HepG2 (cell line): Measurements from ENCODE around the gene GHRL. TPM values are rescaled to one million over a fixed set of nuclear protein-coding genes. Genes with fewer than 3 reads are reported as not detected.

ENCODE experiments used
- GATAD2A ChIP-seq: IDR thresholded peaks from 2 replicates; pipeline ENCODE4 v1.6.1; 2016
- SKI ChIP-seq: fragments of 450-650 bp; IDR thresholded peaks from one replicate; pipeline ENCODE4 v1.6.1; 2018; ENCODE audit warnings: mild to moderate bottlenecking; ENCODE audit not compliant: partially characterized antibody
- SMAD1 ChIP-seq: sonication (generic); formaldehyde crosslinking; IDR thresholded peaks from 2 replicates; pipeline ENCODE4 v1.4.0; 2020; ENCODE audit warnings: missing genetic modification reagents, low read depth, mild to moderate bottlenecking, borderline replicate concordance
- SP1 ChIP-seq, 2 experiments: fragments of 450-650 bp in 1 of 2; sonication (generic) in 1 of 2; formaldehyde crosslinking in 1 of 2; IDR thresholded peaks; 2 replicates each; pipeline versions ENCODE4 v1.4.0 to v1.6.1; 2016 to 2020; ENCODE audit warnings: missing genetic modification reagents in 1 of 2
- TCF7L2 ChIP-seq: IDR thresholded peaks from 2 replicates; pipeline ENCODE4 v1.6.1; 2011; ENCODE audit warnings: mild to moderate bottlenecking, low read depth, low read length, moderate library complexity
- THAP11 ChIP-seq: IDR thresholded peaks from 2 replicates; pipeline ENCODE4 v1.6.1; 2016; ENCODE audit warnings: missing biosample characterization, missing genetic modification reagents
- YY1 ChIP-seq: IDR thresholded peaks from 2 replicates; pipeline ENCODE4 v1.6.1; 2011; ENCODE audit warnings: low read length, low read depth, moderate library complexity, mild to moderate bottlenecking; ENCODE audit not compliant: insufficient read depth, insufficient replicate concordance
- ZFX ChIP-seq: sonication (generic); formaldehyde crosslinking; IDR thresholded peaks from 2 replicates; pipeline ENCODE4 v1.4.0; 2020; ENCODE audit warnings: mild to moderate bottlenecking, low read depth, missing genetic modification reagents, moderate library complexity
- ZNF574 ChIP-seq: sonication (generic); formaldehyde crosslinking; IDR thresholded peaks from 2 replicates; pipeline ENCODE4 v1.4.0; 2020; ENCODE audit warnings: missing genetic modification reagents
- ZNF614 ChIP-seq: IDR thresholded peaks from 2 replicates; pipeline ENCODE4 v1.6.1; 2018; ENCODE audit warnings: missing biosample characterization, missing genetic modification reagents, inconsistent platforms, borderline replicate concordance
- ZNF850 ChIP-seq: sonication (generic); formaldehyde crosslinking; conservative IDR thresholded peaks from 2 replicates; pipeline ENCODE4 v1.9.0; 2021; ENCODE audit warnings: mild to moderate bottlenecking, missing genetic modification reagents
- ZSCAN12 ChIP-seq: sonication (generic); formaldehyde crosslinking; IDR thresholded peaks from 2 replicates; pipeline ENCODE4 v1.9.0; 2021; ENCODE audit warnings: mild to moderate bottlenecking, missing genetic modification reagents
- polyA plus RNA-seq, 8 experiments: library from polyadenylated mRNA; depleted of rRNA in 3 of 8; stranded (reverse) in 7 of 8; unstranded in 1 of 8; fragments of >200 nt; fragmentation: Illumina TruSeq in 4 of 8; extraction: Trizol in 4 of 8; gene quantifications; 2 replicates each; pipeline versions ENCODE4 v1.2.1 to v1.2.3, GENCODE V29; 2011 to 2016; ENCODE audit warnings: low read depth in 4 of 8, missing spikeins in 1 of 8, mixed read lengths in 1 of 8; ENCODE audit not compliant: insufficient read depth in 1 of 8
- total RNA-seq, 5 experiments: library from RNA; depleted of rRNA; stranded (reverse); fragments of >200 nt; fragmentation: Illumina TruSeq; extraction: Trizol; gene quantifications; 2 replicates each; pipeline ENCODE4 v1.2.3, GENCODE V29; 2016; ENCODE audit warnings: low read depth in 1 of 5
- TF ChIP-seq, protein P1 (sequence below): sonication (generic); formaldehyde crosslinking; IDR thresholded peaks from 2 replicates; pipeline ENCODE4 v1.5.0; 2020; ENCODE audit warnings: missing genetic modification reagents, mild to moderate bottlenecking, borderline replicate concordance
- TF ChIP-seq, protein P2 (sequence below): sonication (generic); formaldehyde crosslinking; IDR thresholded peaks from 2 replicates; pipeline ENCODE4 v1.5.1; 2020; ENCODE audit warnings: mild to moderate bottlenecking, moderate library complexity, missing genetic modification reagents

The GHRL gene
- total and polyA plus RNA-seq, 2 of the 13 experiments (the other 11 are each of a cell fraction or from before 2014, with no cell fraction given) = 0.09 TPM; not detected in 1

DNA sequence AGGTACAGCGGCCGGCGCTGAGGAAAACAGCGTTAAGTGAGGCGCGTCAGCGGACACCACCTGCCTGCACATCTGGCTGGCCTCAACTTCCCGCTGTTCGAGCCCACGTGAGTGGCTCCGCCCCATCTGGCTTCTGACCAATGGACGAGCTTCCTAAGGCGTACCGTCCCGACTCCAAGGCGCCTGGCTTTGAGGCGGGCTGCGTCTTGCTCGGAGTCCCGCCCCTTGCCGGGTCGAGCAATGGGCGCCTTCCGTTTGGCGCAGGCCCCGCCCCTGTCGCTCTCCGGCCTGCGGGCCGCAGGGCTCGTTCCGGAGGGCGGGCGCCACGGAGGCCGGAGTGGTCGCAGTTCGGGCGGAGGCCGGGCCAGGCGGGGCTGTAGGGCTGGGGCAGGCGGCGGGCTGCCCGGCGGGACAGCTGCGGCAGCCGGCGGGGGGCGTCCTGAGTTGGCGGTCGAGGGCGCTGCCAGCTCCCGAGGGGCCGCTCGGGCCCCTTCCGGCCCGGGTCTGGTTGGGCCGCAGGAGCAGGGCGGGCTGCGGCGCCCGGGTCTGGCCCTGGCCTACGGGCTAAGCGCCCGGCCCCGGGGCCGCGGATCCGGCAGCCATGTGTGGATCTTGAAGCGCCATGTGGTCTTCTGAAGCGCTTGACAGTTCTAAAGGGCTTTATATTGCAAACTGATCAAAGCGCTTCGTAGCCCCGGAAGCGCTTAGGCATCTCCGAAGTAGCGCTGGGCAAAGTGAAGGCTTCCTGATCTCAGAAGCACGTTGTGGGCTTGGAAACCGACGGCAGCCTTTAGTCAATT is 44.4 kb downstream of the GHRL start, which contains the start of gene TATDN2 (continued):
- TF ChIP-seq ZNF574 (CRISPR knock-in tag) (peak; percentile 68), SP1 (IDR thresholded peaks at IDR 0.05) (no peak), SP1 (CRISPR knock-in tag; IDR thresholded peaks at IDR 0.05) (peak; percentile 95), THAP11 (CRISPR knock-in tag) (peak; percentile 50), ZNF850 (0 out of 2 replicates have a peak, but pooled peaks have one; percentile 53), YY1 (peak; percentile 76), GATAD2A (peak; percentile 49; the same call in 1 of the 2 replicates), TCF7L2 (no peak), ZNF614 (CRISPR knock-in tag) (0 out of 2 replicates have a peak, but pooled peaks have one; percentile 19), ZFX (peak; percentile 92), SKI (peak; percentile 50), ZSCAN12 (CRISPR knock-in tag) (peak; percentile 21; the same call in 1 of the 2 replicates), SMAD1 (CRISPR knock-in tag) (0 out of 2 replicates have a peak, but pooled peaks have one; percentile 74)
- TF ChIP-seq, protein P1, sequence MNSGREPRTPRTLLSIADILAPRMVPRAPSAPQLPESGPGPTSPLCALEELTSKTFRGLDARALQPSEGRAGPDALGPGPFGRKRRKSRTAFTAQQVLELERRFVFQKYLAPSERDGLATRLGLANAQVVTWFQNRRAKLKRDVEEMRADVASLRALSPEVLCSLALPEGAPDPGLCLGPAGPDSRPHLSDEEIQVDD (CRISPR knock-in tag) = 0 out of 2 replicates have a peak, but pooled peaks have one; percentile 53
- TF ChIP-seq, protein P2, sequence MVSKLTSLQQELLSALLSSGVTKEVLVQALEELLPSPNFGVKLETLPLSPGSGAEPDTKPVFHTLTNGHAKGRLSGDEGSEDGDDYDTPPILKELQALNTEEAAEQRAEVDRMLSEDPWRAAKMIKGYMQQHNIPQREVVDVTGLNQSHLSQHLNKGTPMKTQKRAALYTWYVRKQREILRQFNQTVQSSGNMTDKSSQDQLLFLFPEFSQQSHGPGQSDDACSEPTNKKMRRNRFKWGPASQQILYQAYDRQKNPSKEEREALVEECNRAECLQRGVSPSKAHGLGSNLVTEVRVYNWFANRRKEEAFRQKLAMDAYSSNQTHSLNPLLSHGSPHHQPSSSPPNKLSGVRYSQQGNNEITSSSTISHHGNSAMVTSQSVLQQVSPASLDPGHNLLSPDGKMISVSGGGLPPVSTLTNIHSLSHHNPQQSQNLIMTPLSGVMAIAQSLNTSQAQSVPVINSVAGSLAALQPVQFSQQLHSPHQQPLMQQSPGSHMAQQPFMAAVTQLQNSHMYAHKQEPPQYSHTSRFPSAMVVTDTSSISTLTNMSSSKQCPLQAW (CRISPR knock-in tag) = peak; percentile 77
